Measurements from ENCODE around the gene TBC1D16. TPM values are rescaled to one million over a fixed set of nuclear protein-coding genes. Genes with fewer than 3 reads are reported as not detected.
"Not testable (repeated sequence)": the region's sequence is repeated elsewhere in the genome, so short reads cannot be mapped to it uniquely, and the experiment has no call there.

The TBC1D16 gene
- total RNA-seq, 4 donors from 2014 or later: 5.8 to 8.1 (median 7.0) TPM

GRCh38 chr17:80049986-80050385 lies 14.3 kb upstream of the TBC1D16 start:
- H3K36me3 ChIP-seq: peaks cover 0 to 3% of the 10 kb centered on the region in 2 donors
- in situ Hi-C loops (cut with MboI; ENCODE audit: low sequenced_read_pairs in 4 of 4): no loop called here

GRCh38 chr17:80047176-80047575 lies 11.5 kb upstream of the TBC1D16 start:
- in situ Hi-C loops (cut with MboI; ENCODE audit: low sequenced_read_pairs in 4 of 4) (no loop called here), intact Hi-C loops (cut with DNase I; ENCODE audit: low total_unique reads) (no loop called here)
- H3K36me3 ChIP-seq: peaks cover 0 to 3% of the 10 kb centered on the region in 2 donors
- ATAC-seq: no peak
- no peaks in the 10 kb centered on the region for H3K27me3 ChIP-seq
- no peaks in the 10 kb centered on the region for H3K9me3 ChIP-seq
- TF ChIP-seq POLR2A (IDR thresholded peaks at IDR 0.05): no peak
- no peak for TF ChIP-seq CTCF (IDR thresholded peaks at IDR 0.05 in 4 of 5, conservative IDR thresholded peaks at IDR 0.05 in 1 of 5)
- H3K4me3 ChIP-seq: no peak overlapping the region
- no peak for DNase-seq
- no peak overlapping the region for H3K27ac ChIP-seq
- H3K4me1 ChIP-seq: no peaks in the 10 kb centered on the region

More at GRCh38 chr17:80049986-80050385, 14.3 kb upstream of the TBC1D16 start:
- H3K4me3 ChIP-seq: no peak overlapping the region
- intact Hi-C loops (cut with DNase I; ENCODE audit: low total_unique reads): no loop called here
- H3K4me1 ChIP-seq: no peaks in the 10 kb centered on the region
- DNase-seq: no peak
- ATAC-seq: no peak
- no peaks in the 10 kb centered on the region for H3K27me3 ChIP-seq
- TF ChIP-seq CTCF (IDR thresholded peaks at IDR 0.05 in 4 of 5, conservative IDR thresholded peaks at IDR 0.05 in 1 of 5) (no peak), POLR2A (IDR thresholded peaks at IDR 0.05) (no peak)
- H3K9me3 ChIP-seq: no peaks in the 10 kb centered on the region
- H3K27ac ChIP-seq: no peak overlapping the region

- intact Hi-C loops (cut with DNase I; ENCODE audit: low total_unique reads); H3K36me3 ChIP-seq; in situ Hi-C loops (cut with MboI; ENCODE audit: low sequenced_read_pairs in 4 of 4): not testable (repeated sequence)
These were observed 11.0 kb upstream of the TBC1D16 start for GRCh38 chr17:80046709-80047108.

GRCh38 chr17:80045703-80046102 lies 10.0 kb upstream of the TBC1D16 start:
- Histone ChIP-seq H3K27ac (no peak overlapping the region), H3K36me3 (no peaks in the 10 kb centered on the region), H3K4me3 (no peak overlapping the region), H3K4me1 (no peaks in the 10 kb centered on the region), H3K9me3 (no peaks in the 10 kb centered on the region), H3K27me3 (no peaks in the 10 kb centered on the region)
- intact Hi-C loops (cut with DNase I; ENCODE audit: low total_unique reads) (no loop called here), in situ Hi-C loops (cut with MboI; ENCODE audit: low sequenced_read_pairs in 4 of 4) (no loop called here)
- DNase-seq (no peak), ATAC-seq (no peak)
- TF ChIP-seq CTCF (IDR thresholded peaks at IDR 0.05 in 4 of 5, conservative IDR thresholded peaks at IDR 0.05 in 1 of 5) (no peak), POLR2A (IDR thresholded peaks at IDR 0.05) (no peak)

More at GRCh38 chr17:80046709-80047108, 11.0 kb upstream of the TBC1D16 start:
- H3K27me3 ChIP-seq, H3K4me1 ChIP-seq, H3K27ac ChIP-seq, ATAC-seq, H3K4me3 ChIP-seq, H3K9me3 ChIP-seq, DNase-seq: not testable (repeated sequence)

- Histone ChIP-seq H3K9me3 (no peaks in the 10 kb centered on the region), H3K4me1 (no peaks in the 10 kb centered on the region), H3K36me3 (no peaks in the 10 kb centered on the region), H3K27ac (no peak overlapping the region), H3K27me3 (no peaks in the 10 kb centered on the region), H3K4me3 (no peak overlapping the region)
- intact Hi-C loops (cut with DNase I; ENCODE audit: low total_unique reads): no loop called here
- DNase-seq (no peak), ATAC-seq (no peak)
- in situ Hi-C loops (cut with MboI; ENCODE audit: low sequenced_read_pairs in 4 of 4): no loop called here
- no peak for TF ChIP-seq POLR2A (IDR thresholded peaks at IDR 0.05)
- no peak for TF ChIP-seq CTCF (IDR thresholded peaks at IDR 0.05 in 4 of 5, conservative IDR thresholded peaks at IDR 0.05 in 1 of 5)
These were observed 8.3 kb upstream of the TBC1D16 start for GRCh38 chr17:80043963-80044362.

Data from gastrocnemius medialis (tissue), 4 donors.